Gastrocnemius medialis (tissue), 4 donors: Measurements from ENCODE around the gene PTPRF. TPM values are rescaled to one million over a fixed set of nuclear protein-coding genes. Genes with fewer than 3 reads are reported as not detected.

Source experiments
- ATAC-seq, 2 donors: fragments of 150-250 bp; one replicate each; pipeline ENCODE4 v1.9.1; 2016
- DNase-seq, 2 donors: peaks; one replicate each; pipeline ENCODE4 v3.0.0-alpha.2; 2019
- H3K27ac ChIP-seq, 4 donors: fragments of 200-600 bp; sonication (generic); 1 replicate in 1 of 4; 2 replicates in 3 of 4; pipeline ENCODE4 v1.5.1; 2016 to 2018; ENCODE audit warnings: mild to moderate bottlenecking in 2 of 4, moderate library complexity in 1 of 4
- H3K27me3 ChIP-seq, 3 donors: fragments of 200-600 bp; sonication (generic) in 2 of 3; 1 replicate in 1 of 3; 2 replicates in 2 of 3; pipeline versions ENCODE4 v1.5.1 to v1.6.0; 2016 to 2019; ENCODE audit warnings: mild to moderate bottlenecking in 1 of 3, moderate library complexity in 1 of 3
- H3K36me3 ChIP-seq, 2 donors: fragments of 200-600 bp; sonication (generic) in 1 of 2; one replicate each; pipeline ENCODE4 v1.5.1; 2017 to 2018
- H3K4me1 ChIP-seq, 2 donors: fragments of 200-600 bp; sonication (generic) in 1 of 2; one replicate each; pipeline ENCODE4 v1.5.1; 2016 to 2017; ENCODE audit warnings: mild to moderate bottlenecking in 2 of 2
- H3K4me3 ChIP-seq, 4 donors: fragments of 200-600 bp; sonication (generic) in 3 of 4; 1 replicate in 1 of 4; 2 replicates in 3 of 4; pipeline ENCODE4 v1.5.1; 2016 to 2019; ENCODE audit warnings: mild to moderate bottlenecking in 2 of 4
- H3K9me3 ChIP-seq, 3 donors: fragments of 200-600 bp; sonication (generic) in 2 of 3; 1 replicate in 1 of 3; 2 replicates in 2 of 3; pipeline ENCODE4 v1.5.1; 2016 to 2019
- CTCF ChIP-seq, 5 experiments: fragments of 450-650 bp in 3 of 5; fragments of 200-600 bp in 2 of 5; sonication (generic) in 2 of 5; IDR thresholded peaks in 4 of 5; conservative IDR thresholded peaks in 1 of 5; 1 replicate in 4 of 5; 2 replicates in 1 of 5; pipeline ENCODE4 v1.5.1; 2016 to 2019; ENCODE audit warnings: antibody characterized with exemption in 5 of 5, mild to moderate bottlenecking in 3 of 5, moderate library complexity in 3 of 5
- POLR2A ChIP-seq, 2 donors: fragments of 450-650 bp; IDR thresholded peaks; one replicate each; pipeline ENCODE4 v1.6.1; 2017; ENCODE audit warnings: antibody characterized with exemption in 2 of 2, mild to moderate bottlenecking in 2 of 2, moderate library complexity in 2 of 2
- in situ Hi-C, 4 donors: fragments of 200-750 bp; cut with MboI; loops; one replicate each; pipeline versions ENCODE4 v1.15.0 to v1.8.0; 2017; ENCODE audit warnings: low sequenced_read_pairs in 4 of 4
- intact Hi-C: fragments of 100-400 bp; cut with DNase I; formaldehyde crosslinking; loops from one replicate; pipeline ENCODE4 v1.15.1; 2023; ENCODE audit warnings: low total_unique reads
- total RNA-seq, 4 donors: library from RNA; depleted of rRNA; stranded (reverse); fragments of >200 nt; gene quantifications; one replicate each; pipeline versions ENCODE4 v1.1.0 to v1.2.3, GENCODE V29; 2016

The PTPRF gene
- total RNA-seq, 4 donors from 2014 or later = 1.8 to 2.6 (median 2.5) TPM

- DNase-seq = no peak
- TF ChIP-seq CTCF (IDR thresholded peaks at IDR 0.05 in 4 of 5, conservative IDR thresholded peaks at IDR 0.05 in 1 of 5) (no peak), POLR2A (IDR thresholded peaks at IDR 0.05) (no peak)
- intact Hi-C loops (no loop called here), in situ Hi-C loops (no loop called here)
- ATAC-seq = no peak
- Histone ChIP-seq H3K27me3 (no peaks in the 10 kb centered on the region), H3K27ac (no peak overlapping the region), H3K4me3 (no peak overlapping the region), H3K36me3 (peaks cover 0 to 96% of the 10 kb centered on the region in 2 donors), H3K9me3 (no peaks in the 10 kb centered on the region), H3K4me1 (no peaks in the 10 kb centered on the region)
Observed at GRCh38 chr1:43659212-43660166, 128.8 kb downstream of the PTPRF start.

GRCh38 chr1:43660355-43660754 is 129.7 kb downstream of the PTPRF start:
- ATAC-seq (no peak), DNase-seq (no peak)
- H3K27me3 ChIP-seq = no peaks in the 10 kb centered on the region
- H3K36me3 ChIP-seq = peaks cover 0 to 96% of the 10 kb centered on the region in 2 donors
- in situ Hi-C loops = no loop called here
- intact Hi-C loops = no loop called here
- H3K4me3 ChIP-seq = no peak overlapping the region
- H3K27ac ChIP-seq = no peak overlapping the region
- no peak for TF ChIP-seq POLR2A (IDR thresholded peaks at IDR 0.05)
- TF ChIP-seq CTCF (IDR thresholded peaks at IDR 0.05 in 4 of 5, conservative IDR thresholded peaks at IDR 0.05 in 1 of 5) = no peak
- H3K9me3 ChIP-seq = no peaks in the 10 kb centered on the region
- H3K4me1 ChIP-seq = no peaks in the 10 kb centered on the region

- ATAC-seq = no peak
- H3K4me1 ChIP-seq = peaks cover 0 to 25% of the 10 kb centered on the region in 2 donors
- H3K9me3 ChIP-seq = no peaks in the 10 kb centered on the region
- in situ Hi-C loops = no loop called here
- DNase-seq = no peak
- TF ChIP-seq CTCF (IDR thresholded peaks at IDR 0.05 in 4 of 5, conservative IDR thresholded peaks at IDR 0.05 in 1 of 5) (no peak), POLR2A (IDR thresholded peaks at IDR 0.05) (no peak)
- intact Hi-C loops = no loop called here
- H3K36me3 ChIP-seq = peaks cover 3 to 97% of the 10 kb centered on the region in 2 donors
- no peaks in the 10 kb centered on the region for H3K27me3 ChIP-seq
- no peak overlapping the region for H3K4me3 ChIP-seq
- no peak overlapping the region for H3K27ac ChIP-seq
Observed at GRCh38 chr1:43664369-43664768, 133.7 kb downstream of the PTPRF start.

- Histone ChIP-seq H3K27ac (peak overlapping the region in 3 of 4 donors; percentile 47 to 70 (median 59)), H3K4me3 (no peak overlapping the region), H3K4me1 (peaks cover 10 to 45% of the 10 kb centered on the region in 2 donors), H3K27me3 (no peaks in the 10 kb centered on the region), H3K9me3 (no peaks in the 10 kb centered on the region), H3K36me3 (peaks cover 5 to 98% of the 10 kb centered on the region in 2 donors)
- in situ Hi-C loops = no loop called here
- TF ChIP-seq POLR2A (IDR thresholded peaks at IDR 0.05) = no peak
- no peak for TF ChIP-seq CTCF (IDR thresholded peaks at IDR 0.05 in 4 of 5, conservative IDR thresholded peaks at IDR 0.05 in 1 of 5)
- peak; percentile 59 to 62 for ATAC-seq
- intact Hi-C loops = no loop called here
- DNase-seq = no peak
Observed at GRCh38 chr1:43666608-43667007, 135.9 kb downstream of the PTPRF start.
